PC-3 (cell line): ENCODE measurements around the gene DCTN3. TPM values are rescaled to one million over a fixed set of nuclear protein-coding genes. Genes with fewer than 3 reads are reported as not detected.
A peak's percentile ranks its signal among the peaks of the same experiment; 100 is the strongest.

Experiments used
- ATAC-seq: fragments of 200-7000 bp; cut with Tn5 transposase; 2 replicates; pipeline ENCODE4 v1.9.1; 2020; ENCODE audit warnings: mild to moderate bottlenecking, moderate library complexity
- BruUV-seq: library from RNA; stranded (reverse); fragments of 400-500 nt; replicated peaks from 2 replicates; lab custom pipeline; 2021; lab: Mats Ljungman, UMichigan
- CTCF ChIA-PET: fragments of 300-600 bp; sonication (Branson Sonifier 250); formaldehyde crosslinking; loops from one replicate; lab custom pipeline; 2022; ENCODE audit warnings: antibody characterized with exemption; lab: Charles Lee
- POLR2A ChIA-PET: fragments of 300-600 bp; sonication (Branson Sonifier 250); formaldehyde crosslinking; loops from one replicate; lab custom pipeline; 2022; ENCODE audit warnings: antibody characterized with exemption; ENCODE audit not compliant: unreplicated experiment; lab: Charles Lee
- DNase-seq: peaks from one replicate; pipeline ENCODE4 v3.0.0-alpha.2; 2015
- H2AFZ ChIP-seq: fragments of 300-600 bp; sonication (generic); 2 replicates; pipeline ENCODE4 v1.6.0; 2016; ENCODE audit warnings: antibody characterized with exemption, low read length
- H3F3A ChIP-seq: fragments of 300-600 bp; sonication (generic); one replicate; pipeline ENCODE4 v1.6.0; 2017; ENCODE audit warnings: antibody characterized with exemption, low read length, control low read depth, mild to moderate bottlenecking; ENCODE audit not compliant: unreplicated experiment
- H3K27ac ChIP-seq: fragments of 300-600 bp; sonication (generic); 2 replicates; pipeline ENCODE4 v1.5.1; 2016; ENCODE audit warnings: mild to moderate bottlenecking, low read length
- H3K27me3 ChIP-seq: fragments of 300-600 bp; sonication (generic); 2 replicates; pipeline ENCODE4 v1.6.1; 2016; ENCODE audit warnings: low read length, mixed read lengths
- H3K36me3 ChIP-seq: fragments of 300-600 bp; sonication (generic); 2 replicates; pipeline ENCODE4 v1.6.1; 2016; ENCODE audit warnings: low read depth, mixed run types, low read length, mixed read lengths
- H3K4me1 ChIP-seq: fragments of 300-600 bp; sonication (generic); 2 replicates; pipeline ENCODE4 v1.5.1; 2016; ENCODE audit warnings: low read length; ENCODE audit not compliant: insufficient read depth
- H3K4me2 ChIP-seq: fragments of 300-600 bp; sonication (generic); 2 replicates; pipeline ENCODE4 v1.6.0; 2016; ENCODE audit warnings: low read length
- H3K4me3 ChIP-seq: fragments of 300-600 bp; sonication (generic); 2 replicates; pipeline ENCODE4 v1.5.1; 2016; ENCODE audit warnings: mild to moderate bottlenecking, low read length, mixed read lengths
- H3K79me2 ChIP-seq: fragments of 300-600 bp; sonication (generic); 2 replicates; pipeline ENCODE4 v1.6.1; 2017; ENCODE audit warnings: low read length, mixed read lengths
- H3K9ac ChIP-seq: fragments of 300-600 bp; sonication (generic); 2 replicates; pipeline ENCODE4 v1.6.0; 2016; ENCODE audit warnings: mild to moderate bottlenecking, low read length
- H3K9me2 ChIP-seq: fragments of 300-600 bp; sonication (generic); replicated peaks from 2 replicates; pipeline ENCODE4 v1.6.1; 2016; ENCODE audit warnings: mixed run types, low read length, mixed read lengths
- H3K9me3 ChIP-seq: fragments of 300-600 bp; sonication (generic); 2 replicates; pipeline ENCODE4 v1.6.1; 2016; ENCODE audit warnings: low read length, mixed read lengths
- H4K20me1 ChIP-seq: fragments of 300-600 bp; sonication (generic); 2 replicates; pipeline ENCODE4 v1.6.1; 2016; ENCODE audit warnings: low read length, mixed read lengths
- EZH2 ChIP-seq: fragments of 300-600 bp; sonication (generic); IDR thresholded peaks from one replicate; pipeline ENCODE4 v1.6.1; 2017; ENCODE audit warnings: antibody characterized with exemption, mild to moderate bottlenecking, low read length; ENCODE audit not compliant: unreplicated experiment
- EZH2phosphoT487 ChIP-seq: fragments of 300-600 bp; sonication (generic); IDR thresholded peaks from 2 replicates; pipeline ENCODE4 v1.6.1; 2018; ENCODE audit warnings: mild to moderate bottlenecking, antibody characterized with exemption, low read length, borderline replicate concordance
- intact Hi-C: fragments of 100-400 bp; cut with micrococcal nuclease; formaldehyde crosslinking; loops from 2 replicates; pipeline ENCODE4 v1.9.0; 2023
- total RNA-seq: library from RNA; depleted of rRNA; stranded (reverse); fragments of >200 nt; gene quantifications from 2 replicates; pipeline ENCODE4 v1.2.3, GENCODE V29; 2014
- TF ChIP-seq, protein P1 (sequence below): fragments of 300-600 bp; sonication (generic); conservative IDR thresholded peaks from 2 replicates; pipeline ENCODE4 v1.5.1; 2017; ENCODE audit warnings: antibody characterized with exemption, low read depth, mild to moderate bottlenecking, low read length

DCTN3 gene
- total RNA-seq, 1 experiment from 2014 or later: 102 TPM

- Histone ChIP-seq H3K4me1 (peaks cover 10% of the 10 kb centered on the region; the same call in 1 of the 2 replicates), H2AFZ (no peak overlapping the region), H3K36me3 (no peaks in the 10 kb centered on the region), H3K4me3 (no peak overlapping the region), H3K79me2 (peaks cover 18% of the 10 kb centered on the region), H3K4me2 (no peak overlapping the region), H3K9me2 (no peaks in the 10 kb centered on the region), H3K9ac (no peak overlapping the region), H3K27me3 (no peaks in the 10 kb centered on the region), H3K27ac (no peak overlapping the region), H3K9me3 (no peaks in the 10 kb centered on the region), H4K20me1 (no peaks in the 10 kb centered on the region), H3F3A (no peaks in the 10 kb centered on the region)
- ATAC-seq (no peak), DNase-seq (no peak)
- ChIA-PET POLR2A (no interaction called here), CTCF (no interaction called here)
- TF ChIP-seq EZH2: no peak
- no peak for TF ChIP-seq EZH2phosphoT487
- TF ChIP-seq, protein P1, sequence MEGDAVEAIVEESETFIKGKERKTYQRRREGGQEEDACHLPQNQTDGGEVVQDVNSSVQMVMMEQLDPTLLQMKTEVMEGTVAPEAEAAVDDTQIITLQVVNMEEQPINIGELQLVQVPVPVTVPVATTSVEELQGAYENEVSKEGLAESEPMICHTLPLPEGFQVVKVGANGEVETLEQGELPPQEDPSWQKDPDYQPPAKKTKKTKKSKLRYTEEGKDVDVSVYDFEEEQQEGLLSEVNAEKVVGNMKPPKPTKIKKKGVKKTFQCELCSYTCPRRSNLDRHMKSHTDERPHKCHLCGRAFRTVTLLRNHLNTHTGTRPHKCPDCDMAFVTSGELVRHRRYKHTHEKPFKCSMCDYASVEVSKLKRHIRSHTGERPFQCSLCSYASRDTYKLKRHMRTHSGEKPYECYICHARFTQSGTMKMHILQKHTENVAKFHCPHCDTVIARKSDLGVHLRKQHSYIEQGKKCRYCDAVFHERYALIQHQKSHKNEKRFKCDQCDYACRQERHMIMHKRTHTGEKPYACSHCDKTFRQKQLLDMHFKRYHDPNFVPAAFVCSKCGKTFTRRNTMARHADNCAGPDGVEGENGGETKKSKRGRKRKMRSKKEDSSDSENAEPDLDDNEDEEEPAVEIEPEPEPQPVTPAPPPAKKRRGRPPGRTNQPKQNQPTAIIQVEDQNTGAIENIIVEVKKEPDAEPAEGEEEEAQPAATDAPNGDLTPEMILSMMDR: no peak
- intact Hi-C loops: no loop called here
- no TSS peak for BruUV-seq
Measured at GRCh38 chr9:34606905-34607304, 13.4 kb downstream of the DCTN3 start.

GRCh38 chr9:34606190-34606589, 14.1 kb downstream of the DCTN3 start:
- no peaks in the 10 kb centered on the region for H4K20me1 ChIP-seq
- H2AFZ ChIP-seq: no peak overlapping the region
- H3K27ac ChIP-seq: no peak overlapping the region
- POLR2A ChIA-PET: no interaction called here
- no peaks in the 10 kb centered on the region for H3K9me3 ChIP-seq
- peaks cover 8% of the 10 kb centered on the region; the same call in 1 of the 2 replicates for H3K4me1 ChIP-seq
- H3K27me3 ChIP-seq: no peaks in the 10 kb centered on the region
- no peak overlapping the region for H3K4me3 ChIP-seq
- no peak overlapping the region for H3K4me2 ChIP-seq
- intact Hi-C loops: no loop called here
- peaks cover 10% of the 10 kb centered on the region for H3K79me2 ChIP-seq
- no peaks in the 10 kb centered on the region for H3F3A ChIP-seq
- no peak for TF ChIP-seq EZH2phosphoT487
- TF ChIP-seq, protein P1: no peak
- TF ChIP-seq EZH2: no peak
- H3K9me2 ChIP-seq: no peaks in the 10 kb centered on the region
- CTCF ChIA-PET: no interaction called here
- no peaks in the 10 kb centered on the region for H3K36me3 ChIP-seq
- ATAC-seq (no peak), DNase-seq (no peak)
- no TSS peak for BruUV-seq
- H3K9ac ChIP-seq: no peak overlapping the region

DNA sequence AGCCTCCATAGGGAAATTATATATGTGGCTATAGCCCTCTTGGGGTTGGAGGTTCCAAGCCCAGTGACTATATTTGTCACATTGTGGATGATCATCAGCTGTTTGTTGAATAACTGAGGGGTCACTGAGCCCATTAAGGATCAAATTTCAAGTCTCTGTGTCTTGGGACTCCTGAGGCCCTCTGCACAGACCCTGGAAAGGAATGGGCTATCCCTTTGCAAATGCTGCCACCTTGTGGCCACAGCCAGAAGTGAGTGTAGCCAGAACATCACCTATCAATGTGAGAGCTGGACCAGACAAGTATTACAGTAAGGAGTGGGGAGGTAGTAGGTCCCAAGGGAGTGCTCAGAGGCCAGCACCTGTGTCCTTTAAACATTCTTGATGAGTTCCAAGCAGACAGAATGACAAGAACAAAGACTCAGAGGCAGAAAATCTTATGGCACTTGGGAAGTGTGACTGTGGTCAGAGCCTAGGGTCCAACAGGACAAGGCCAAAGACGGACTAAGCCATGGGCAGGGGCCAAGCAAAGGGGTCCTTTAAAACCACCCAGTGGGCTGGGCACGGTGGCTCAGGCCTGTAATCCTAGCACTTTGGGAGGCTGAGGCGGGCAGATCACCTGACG, 16.6 kb downstream of the DCTN3 start:
- no peaks in the 10 kb centered on the region for H3K79me2 ChIP-seq
- no peaks in the 10 kb centered on the region for H3K36me3 ChIP-seq
- ChIA-PET POLR2A (interaction anchor here (0.6 kb wide), 1 partner anchor 23 kb away, joined by 3 read pairs; no protein-coding TSS in a partner anchor), CTCF (interaction anchor here (0.5 to 1.0 kb wide), 5 partner anchors 17 to 216 kb away, joined by 3 to 9 read pairs (median 3); partner anchors contain the start of gene DCTN3)
- H3K27me3 ChIP-seq: no peaks in the 10 kb centered on the region
- no TSS peak for BruUV-seq
- intact Hi-C loops: no loop called here
- H4K20me1 ChIP-seq: no peaks in the 10 kb centered on the region
- H3K4me1 ChIP-seq: no peaks in the 10 kb centered on the region
- no peak overlapping the region for H2AFZ ChIP-seq
- H3K9ac ChIP-seq: no peak overlapping the region
- no peaks in the 10 kb centered on the region for H3K9me3 ChIP-seq
- TF ChIP-seq, protein P1: peak; percentile 87
- TF ChIP-seq EZH2 (no peak), EZH2phosphoT487 (no peak)
- H3F3A ChIP-seq: no peaks in the 10 kb centered on the region
- H3K9me2 ChIP-seq: no peaks in the 10 kb centered on the region
- DNase-seq (peak; percentile 84), ATAC-seq (peak; percentile 93)
- no peak overlapping the region for H3K4me2 ChIP-seq
- no peak overlapping the region for H3K27ac ChIP-seq
- no peak overlapping the region for H3K4me3 ChIP-seq
